T-cell (primary cell): ENCODE results near the gene COL11A1. TPM values are rescaled to one million over a fixed set of nuclear protein-coding genes. Genes with fewer than 3 reads are reported as not detected.
"Not testable (repeated sequence)": the region's sequence is repeated elsewhere in the genome, so short reads cannot be mapped to it uniquely, and the experiment has no call there.

Experiments used
- ATAC-seq, 4 experiments: fragments of 200-7000 bp in 3 of 4; fragments of 150-1000 bp in 1 of 4; cut with Tn5 transposase; replicated peaks in 1 of 4; 1 replicate in 3 of 4; 2 replicates in 1 of 4; pipeline ENCODE4 v1.10.0; 2021; ENCODE audit warnings: moderate library complexity in 3 of 4, mild to moderate bottlenecking in 2 of 4, moderate number of reproducible peaks in 1 of 4
- CTCF ChIA-PET, 2 donors: fragments of 300-600 bp; sonication (Branson Sonifier 250); formaldehyde crosslinking; loops; one replicate each; lab custom pipeline; 2022; ENCODE audit warnings: antibody characterized with exemption in 2 of 2; lab: Charles Lee
- POLR2A ChIA-PET, 2 donors: fragments of 300-600 bp; sonication (Branson Sonifier 250); formaldehyde crosslinking; loops; one replicate each; lab custom pipeline; 2022; ENCODE audit warnings: antibody characterized with exemption in 2 of 2; lab: Charles Lee
- DNase-seq, 35 experiments: peaks; one replicate each; pipeline versions ENCODE4 v3.0.0 to v3.0.0-alpha.2; 2013 to 2023
- H3K27ac ChIP-seq: one replicate; pipeline ENCODE4 v1.5.1; 2013; ENCODE audit warnings: low read length
- H3K27me3 ChIP-seq, 2 experiments: replicated peaks in 1 of 2; 1 replicate in 1 of 2; 2 replicates in 1 of 2; pipeline versions ENCODE4 v1.6.1 to v1.7.0; 2013; ENCODE audit warnings: low read length in 1 of 2, mixed read lengths in 1 of 2; ENCODE audit not compliant: control insufficient read depth in 2 of 2, insufficient read depth in 2 of 2; ENCODE audit errors: extremely low read depth in 1 of 2
- H3K36me3 ChIP-seq, 2 donors: 1 replicate in 1 of 2; 2 replicates in 1 of 2; pipeline versions ENCODE4 v1.6.1 to v1.7.0; 2013; ENCODE audit warnings: low read length in 1 of 2; ENCODE audit not compliant: control insufficient read depth in 2 of 2, insufficient read depth in 1 of 2; ENCODE audit errors: extremely low read depth in 1 of 2
- H3K4me1 ChIP-seq, 2 experiments: 1 replicate in 1 of 2; 2 replicates in 1 of 2; pipeline versions ENCODE4 v1.6.1 to v1.7.0; 2013; ENCODE audit warnings: low read length in 2 of 2, mixed read lengths in 1 of 2; ENCODE audit not compliant: insufficient read depth in 2 of 2, control insufficient read depth in 1 of 2; ENCODE audit errors: extremely low read depth in 1 of 2
- H3K4me3 ChIP-seq, 2 donors: 1 replicate in 1 of 2; 2 replicates in 1 of 2; pipeline versions ENCODE4 v1.5.1 to v1.7.0; 2013; ENCODE audit warnings: mild to moderate bottlenecking in 2 of 2, low read length in 1 of 2, moderate library complexity in 1 of 2; ENCODE audit not compliant: control insufficient read depth in 1 of 2; ENCODE audit errors: extremely low read depth in 1 of 2
- H3K9me3 ChIP-seq: 2 replicates; pipeline ENCODE4 v1.7.0; 2013
- H3K27ac Mint-ChIP-seq, 2 donors: one replicate each; pipeline ENCODE4 v1.8.0; 2020 to 2021; ENCODE audit warnings: mild to moderate bottlenecking in 2 of 2, mixed read lengths in 2 of 2
- H3K27me3 Mint-ChIP-seq, 2 donors: one replicate each; pipeline ENCODE4 v1.8.0; 2021 to 2022; ENCODE audit warnings: mixed read lengths in 2 of 2
- H3K36me3 Mint-ChIP-seq: one replicate; pipeline ENCODE4 v1.8.0; 2021; ENCODE audit warnings: mixed read lengths
- H3K4me1 Mint-ChIP-seq, 3 donors: one replicate each; pipeline ENCODE4 v1.8.0; 2020 to 2022; ENCODE audit warnings: mixed read lengths in 3 of 3, mild to moderate bottlenecking in 1 of 3
- H3K4me3 Mint-ChIP-seq, 3 donors: one replicate each; pipeline ENCODE4 v1.8.0; 2020 to 2022; ENCODE audit warnings: mild to moderate bottlenecking in 3 of 3, mixed read lengths in 3 of 3, moderate library complexity in 3 of 3
- H3K9me3 Mint-ChIP-seq, 3 donors: one replicate each; pipeline ENCODE4 v1.8.0; 2020 to 2022; ENCODE audit warnings: mixed read lengths in 3 of 3
- WGBS: methylation state at CpG from one replicate; pipeline ENCODE4 v1.1.5; 2013; ENCODE audit warnings: missing lambda C conversion rate; ENCODE audit not compliant: insufficient coverage; 5-methylcytosine and 5-hydroxymethylcytosine counted together
- total RNA-seq, 35 experiments: library from RNA in 6 of 35; stranded (reverse) in 6 of 35; fragments of 120-200 nt in 1 of 35; gene quantifications; one replicate each; pipeline versions ENCODE4 v1.2.1 to v1.2.4 and lab custom pipeline; 2013 to 2026

Gene COL11A1
- total RNA-seq, 5 donors from 2014 or later (not counting 1 experiment from before 2014, with no cell fraction given): 0.07 to 0.13 TPM; not detected in 3

GRCh38 chr1:103129796-103130195, 21.5 kb upstream of the COL11A1 start:
- no peaks in the 10 kb centered on the region for H3K4me1 Mint-ChIP-seq
- CTCF ChIA-PET: no interaction called here
- H3K27ac Mint-ChIP-seq: no peak overlapping the region
- POLR2A ChIA-PET: no interaction called here
- ATAC-seq: no peak
- peaks cover 0 to 8% (median 3%) of the 10 kb centered on the region in 3 donors for H3K9me3 Mint-ChIP-seq
- Histone ChIP-seq H3K4me3 (no peak overlapping the region), H3K27me3 (no peaks in the 10 kb centered on the region), H3K36me3 (no peaks in the 10 kb centered on the region), H3K4me1 (no peaks in the 10 kb centered on the region), H3K27ac (no peak overlapping the region), H3K9me3 (no peaks in the 10 kb centered on the region)
- H3K36me3 Mint-ChIP-seq: no peaks in the 10 kb centered on the region
- no peaks in the 10 kb centered on the region for H3K27me3 Mint-ChIP-seq
- no peak for DNase-seq
- 38% methylated on average over 1 of the region's 1 CpG for WGBS
- H3K4me3 Mint-ChIP-seq: no peak overlapping the region

- Mint-ChIP-seq H3K27ac (no peak overlapping the region), H3K27me3 (no peaks in the 10 kb centered on the region), H3K4me1 (no peaks in the 10 kb centered on the region), H3K9me3 (peaks cover 0 to 8% (median 3%) of the 10 kb centered on the region in 3 donors), H3K36me3 (no peaks in the 10 kb centered on the region), H3K4me3 (no peak overlapping the region)
- ATAC-seq (no peak), DNase-seq (no peak)
- Histone ChIP-seq H3K4me3 (no peak overlapping the region), H3K27me3 (no peaks in the 10 kb centered on the region), H3K27ac (no peak overlapping the region), H3K36me3 (no peaks in the 10 kb centered on the region), H3K9me3 (no peaks in the 10 kb centered on the region), H3K4me1 (no peaks in the 10 kb centered on the region)
- CTCF ChIA-PET: no interaction called here
- POLR2A ChIA-PET: no interaction called here
- no CpG with 5 or more reads among the region's 1 CpG for WGBS
Observed at GRCh38 chr1:103129255-103129654, 20.9 kb upstream of the COL11A1 start.

- H3K9me3 Mint-ChIP-seq, H3K36me3 ChIP-seq, H3K4me3 ChIP-seq, H3K4me1 ChIP-seq, H3K36me3 Mint-ChIP-seq, H3K4me3 Mint-ChIP-seq, H3K4me1 Mint-ChIP-seq, H3K27ac ChIP-seq, H3K27ac Mint-ChIP-seq, H3K9me3 ChIP-seq, ATAC-seq, POLR2A ChIA-PET, H3K27me3 Mint-ChIP-seq, DNase-seq, CTCF ChIA-PET, H3K27me3 ChIP-seq: not testable (repeated sequence)
- WGBS: no CpG with 5 or more reads among the region's 2 CpGs
Observed at GRCh38 chr1:103128256-103128655, 19.9 kb upstream of the COL11A1 start.

- Mint-ChIP-seq H3K9me3 (peaks cover 0 to 9% (median 7%) of the 10 kb centered on the region in 3 donors), H3K36me3 (no peaks in the 10 kb centered on the region), H3K4me1 (no peaks in the 10 kb centered on the region), H3K4me3 (no peak overlapping the region), H3K27me3 (no peaks in the 10 kb centered on the region), H3K27ac (no peak overlapping the region)
- CTCF ChIA-PET: no interaction called here
- no CpG with 5 or more reads among the region's 2 CpGs for WGBS
- ATAC-seq: no peak
- no peak for DNase-seq
- H3K9me3 ChIP-seq: no peaks in the 10 kb centered on the region
- H3K27me3 ChIP-seq: no peaks in the 10 kb centered on the region
- POLR2A ChIA-PET: no interaction called here
- H3K36me3 ChIP-seq: no peaks in the 10 kb centered on the region
- no peak overlapping the region for H3K27ac ChIP-seq
- no peaks in the 10 kb centered on the region for H3K4me1 ChIP-seq
- no peak overlapping the region for H3K4me3 ChIP-seq
Observed at GRCh38 chr1:103125219-103125618, 16.9 kb upstream of the COL11A1 start.

- ChIA-PET CTCF (interaction anchor here in 1 of 2 donors (0.7 kb wide), 1 partner anchor 20 kb away, joined by 4 read pairs; no protein-coding TSS in a partner anchor), POLR2A (interaction anchor here in 1 of 2 donors (0.6 kb wide), 1 partner anchor 222 kb away, joined by 6 read pairs; no protein-coding TSS in a partner anchor)
- Histone ChIP-seq H3K4me3 (no peak overlapping the region), H3K27ac (no peak overlapping the region), H3K27me3 (no peaks in the 10 kb centered on the region), H3K4me1 (no peaks in the 10 kb centered on the region), H3K36me3 (no peaks in the 10 kb centered on the region), H3K9me3 (no peaks in the 10 kb centered on the region)
- no peaks in the 10 kb centered on the region for H3K36me3 Mint-ChIP-seq
- H3K27me3 Mint-ChIP-seq: no peaks in the 10 kb centered on the region
- WGBS: no CpG with 5 or more reads among the region's 2 CpGs
- ATAC-seq (no peak), DNase-seq (no peak)
- H3K4me1 Mint-ChIP-seq: no peaks in the 10 kb centered on the region
- no peak overlapping the region for H3K27ac Mint-ChIP-seq
- no peak overlapping the region for H3K4me3 Mint-ChIP-seq
- H3K9me3 Mint-ChIP-seq: peaks cover 0 to 9% (median 7%) of the 10 kb centered on the region in 3 donors
Observed at GRCh38 chr1:103122983-103123720, 14.8 kb upstream of the COL11A1 start.

GRCh38 chr1:103120981-103121380, 12.7 kb upstream of the COL11A1 start:
- H3K27me3 Mint-ChIP-seq: no peaks in the 10 kb centered on the region
- H3K27me3 ChIP-seq: no peaks in the 10 kb centered on the region
- no peak overlapping the region for H3K27ac Mint-ChIP-seq
- peaks cover 0 to 4% (median 4%) of the 10 kb centered on the region in 3 donors for H3K9me3 Mint-ChIP-seq
- DNase-seq: no peak
- WGBS: no CpG with 5 or more reads among the region's 2 CpGs
- H3K27ac ChIP-seq: no peak overlapping the region
- no peak overlapping the region for H3K4me3 ChIP-seq
- no peaks in the 10 kb centered on the region for H3K4me1 Mint-ChIP-seq
- ChIA-PET CTCF (no interaction called here), POLR2A (no interaction called here)
- no peaks in the 10 kb centered on the region for H3K36me3 ChIP-seq
- no peak overlapping the region for H3K4me3 Mint-ChIP-seq
- H3K36me3 Mint-ChIP-seq: no peaks in the 10 kb centered on the region
- H3K4me1 ChIP-seq: no peaks in the 10 kb centered on the region
- no peak for ATAC-seq
- no peaks in the 10 kb centered on the region for H3K9me3 ChIP-seq
